Left cardiac atrium (tissue), 4 donors: ENCODE results near the gene DPP10. TPM values are rescaled to one million over a fixed set of nuclear protein-coding genes. Genes with fewer than 3 reads are reported as not detected.
"Not testable (repeated sequence)": the region's sequence is repeated elsewhere in the genome, so short reads cannot be mapped to it uniquely, and the experiment has no call there.

Experiments used
- ATAC-seq, 2 donors: fragments of 200-7000 bp; cut with Tn5 transposase; one replicate each; pipeline ENCODE4 v1.9.1; 2020; ENCODE audit warnings: mild to moderate bottlenecking in 2 of 2, moderate library complexity in 2 of 2
- DNase-seq: peaks from one replicate; pipeline ENCODE4 v3.0.0-alpha.2; 2020
- intact Hi-C, 2 donors: fragments of 100-400 bp; cut with DNase I; formaldehyde crosslinking; loops; one replicate each; pipeline versions ENCODE4 v1.14.1 to v1.15.1; 2022 to 2023
- total RNA-seq, 2 donors: library from RNA; stranded (reverse); fragmentation: NEBNext Ultra II Directional; extraction: Animal tissue kit (Norgen Biotek cat#: 25700); gene quantifications; one replicate each; pipeline ENCODE4 v1.2.1, GENCODE V29; 2021
- donor health status: DM: no; HTN: yes; CAD: no.
- donor health status: DM: no; HTN: yes; CAD: no; lungs with severe emphysema.
- donor health status: DM: yes; HTN: yes; CAD: no.
- donor health status: Dilated cardiomyopathy.

The DPP10 gene
- total RNA-seq, 2 donors from 2014 or later, result 0.38 to 0.50 TPM

DNA sequence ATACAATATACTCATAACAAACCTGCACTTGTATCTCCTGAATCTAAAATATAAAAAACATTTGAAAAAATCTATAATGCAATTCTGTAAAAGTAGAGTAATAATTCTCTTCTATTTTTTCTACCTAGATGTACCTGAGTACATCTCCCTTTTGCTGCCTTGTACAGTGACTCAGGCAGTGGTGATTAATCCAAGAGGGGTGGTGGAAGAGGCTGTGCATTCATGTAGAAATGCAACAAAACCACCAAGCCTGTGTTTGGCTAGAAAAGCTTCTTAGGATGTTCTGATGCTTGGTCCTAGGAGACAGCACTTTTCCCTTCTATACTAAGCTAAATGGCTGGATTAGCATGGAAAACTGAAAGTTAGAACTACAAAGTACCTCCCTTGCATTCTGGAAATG lies 245.8 kb downstream of the DPP10 start:
- intact Hi-C loops, result no loop called here
- no peak for DNase-seq

DNA sequence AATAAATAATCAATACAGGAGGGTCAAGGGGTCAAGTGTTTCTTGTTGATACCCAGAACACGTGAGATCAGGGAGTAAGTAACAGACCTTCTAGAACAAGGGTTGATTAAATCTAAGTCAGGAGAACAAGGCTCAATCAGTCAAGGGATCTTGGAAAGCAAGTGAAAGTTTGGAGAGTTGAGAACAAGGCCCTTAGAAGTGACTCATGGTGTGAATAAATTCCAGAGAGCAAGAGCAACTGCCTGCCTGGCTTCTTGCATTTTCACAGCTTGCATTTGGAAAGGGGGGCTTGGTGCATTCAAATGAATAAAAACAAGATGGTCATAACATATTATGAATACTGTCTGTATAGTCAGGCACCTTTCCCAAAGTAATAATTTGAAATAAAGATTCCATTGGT lies 256.1 kb downstream of the DPP10 start:
- ATAC-seq (no peak), DNase-seq (no peak)
- intact Hi-C loops, result no loop called here

More for the DNA sequence above, 245.8 kb downstream of the DPP10 start:
- peak in 1 of 2 donors; percentile 49 for ATAC-seq

DNA sequence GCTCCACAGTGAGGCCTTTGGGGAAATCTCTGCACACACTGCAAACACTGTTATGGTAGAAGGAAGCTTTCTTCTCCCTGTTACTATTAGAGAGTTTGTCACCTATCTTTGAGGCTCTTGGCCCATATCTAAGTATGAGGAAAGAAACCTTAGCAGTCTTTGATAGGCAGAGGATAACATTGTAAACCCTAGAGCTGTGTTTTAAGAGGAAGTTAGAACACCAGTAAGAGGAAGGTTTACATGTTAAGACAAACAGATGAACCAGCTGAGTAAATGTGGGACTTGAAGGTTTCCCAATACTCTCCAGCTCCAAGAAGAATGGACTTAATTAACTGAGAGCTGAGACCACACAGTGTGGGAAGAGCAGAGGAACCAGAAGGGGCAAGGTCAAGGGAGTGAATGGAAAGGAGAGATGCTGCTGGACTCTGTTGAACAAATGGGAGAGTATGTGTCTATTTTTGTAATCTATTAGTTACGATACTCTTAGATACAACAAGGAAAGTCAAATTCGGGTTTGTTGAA lies 257.0 kb downstream of the DPP10 start:
- DNase-seq (no peak), ATAC-seq (no peak)
- intact Hi-C loops, result no loop called here

DNA sequence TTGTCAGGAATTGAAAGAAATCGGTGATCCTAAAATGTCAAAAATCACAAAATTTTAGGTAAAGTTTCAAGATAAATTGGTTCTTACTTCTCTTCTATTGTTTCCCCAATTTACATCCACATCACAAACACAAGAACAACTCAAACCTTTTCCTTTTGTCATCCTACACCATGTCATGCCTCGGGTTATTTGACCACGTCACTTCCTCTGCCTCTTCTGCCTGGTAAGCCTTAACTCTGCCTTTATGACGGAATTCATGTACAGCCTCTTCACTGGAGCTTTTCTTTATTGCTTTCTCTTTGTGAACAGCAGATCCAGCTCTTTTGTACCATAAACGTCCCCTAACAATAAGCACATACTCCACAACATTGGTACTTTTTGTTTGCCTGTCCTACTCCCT lies 258.0 kb downstream of the DPP10 start:
- no peak for ATAC-seq
- intact Hi-C loops, result no loop called here

DNA sequence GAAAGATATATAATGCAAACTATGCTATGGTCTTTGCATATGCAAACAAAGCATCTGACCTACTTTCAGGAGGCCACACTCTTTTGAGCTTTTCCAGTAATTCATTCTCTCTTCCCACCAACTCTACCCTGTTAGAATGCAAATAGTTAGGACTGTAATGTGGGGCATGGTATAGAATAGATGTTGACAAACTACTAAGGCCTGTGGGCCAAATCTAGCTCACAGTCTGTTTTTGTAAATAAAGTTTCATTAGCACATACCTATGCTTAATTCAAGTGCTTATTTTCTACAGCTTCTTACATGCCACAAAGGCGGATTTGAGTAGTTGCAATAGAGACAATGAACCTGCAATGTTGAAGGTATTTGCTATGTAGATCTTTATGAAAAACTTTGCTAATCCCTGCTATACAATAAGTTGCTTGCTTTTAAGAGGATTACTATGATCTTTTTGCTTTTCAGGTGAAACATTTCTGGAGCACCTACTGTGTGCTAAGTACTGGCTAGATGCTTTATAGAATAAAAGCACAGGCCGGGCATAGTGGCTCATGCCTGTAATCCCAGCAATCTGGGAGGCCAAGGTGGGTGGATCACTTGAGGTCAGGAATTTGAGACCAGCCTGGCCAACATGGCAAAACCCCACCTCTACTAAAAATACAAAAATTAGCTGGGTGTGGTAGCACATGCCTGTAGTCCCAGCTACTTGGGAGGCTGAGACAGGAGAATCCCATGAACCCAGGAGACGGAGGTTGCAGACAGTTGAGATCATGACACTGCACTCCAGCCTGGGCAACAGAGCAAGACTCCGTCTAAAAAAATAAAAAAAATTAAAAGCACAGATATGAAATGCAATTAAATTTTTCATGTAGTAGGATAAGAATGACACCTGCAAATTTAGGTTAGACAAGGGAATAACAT lies 267.8 kb downstream of the DPP10 start:
- intact Hi-C loops, result no loop called here
- DNase-seq (no peak), ATAC-seq (no peak)

More for the DNA sequence above, 258.0 kb downstream of the DPP10 start:
- DNase-seq, result no peak

DNA sequence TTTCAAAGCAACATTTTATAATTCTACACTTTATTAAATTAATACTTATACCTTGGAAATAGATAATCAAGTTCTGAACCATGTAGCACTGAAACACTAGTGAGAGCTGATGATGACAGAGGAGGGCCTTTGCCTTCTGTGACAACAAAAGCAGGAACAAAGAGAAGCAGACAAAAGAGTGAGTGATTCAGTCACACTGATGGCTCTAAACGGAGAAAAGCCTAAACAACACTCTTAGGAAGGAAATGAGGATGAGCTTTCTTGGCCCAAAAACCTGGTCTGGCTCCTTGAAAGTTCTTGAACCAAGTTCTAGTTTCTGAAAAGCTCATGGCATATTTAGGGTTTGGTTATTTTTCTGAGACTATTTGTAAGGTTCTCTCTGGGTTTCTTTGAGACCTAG lies 271.9 kb downstream of the DPP10 start:
- DNase-seq (no peak), ATAC-seq (no peak)
- intact Hi-C loops, result no loop called here

DNA sequence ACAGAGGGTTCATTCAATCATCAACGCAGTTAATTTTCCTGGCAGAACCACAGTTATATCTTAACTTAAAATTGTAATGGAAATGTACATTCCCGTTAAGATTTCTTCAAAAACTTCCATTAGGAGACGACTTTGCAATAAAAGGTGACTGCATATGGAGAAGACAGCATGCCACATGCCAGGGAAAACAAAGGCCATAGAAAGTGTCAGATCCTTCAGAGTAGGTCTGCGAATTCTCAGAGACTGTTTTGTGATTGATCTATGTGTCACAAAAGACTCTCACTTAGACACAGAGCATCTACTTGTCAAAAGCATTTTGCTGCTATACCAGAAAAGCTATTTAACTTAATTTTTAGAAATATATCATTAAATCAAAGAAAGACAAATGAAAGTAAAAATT lies 274.6 kb downstream of the DPP10 start:
- intact Hi-C loops, result no loop called here
- DNase-seq (no peak), ATAC-seq (no peak)

DNA sequence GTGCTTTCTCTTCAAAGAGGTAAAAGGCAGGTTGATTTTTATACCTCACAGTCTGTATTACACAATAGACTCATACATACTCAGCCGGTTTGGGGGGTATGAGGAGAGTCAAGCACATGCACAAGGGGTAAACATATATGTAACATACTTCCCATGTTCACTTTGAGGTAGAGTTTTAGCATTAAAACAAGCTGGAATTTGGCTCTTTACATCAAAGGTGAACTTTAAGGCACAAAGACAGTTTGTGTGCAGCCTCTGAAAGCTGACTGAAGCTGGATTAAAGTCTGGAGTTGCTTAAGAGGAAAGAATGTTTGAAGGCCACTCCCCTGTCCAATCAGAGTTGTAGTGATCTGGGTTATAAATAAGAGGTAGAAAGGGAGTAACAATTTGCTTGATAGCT lies 282.0 kb downstream of the DPP10 start:
- no peak for ATAC-seq
- intact Hi-C loops, result loop anchor here in 1 of 2 donors (10.0 kb wide), 1 partner anchor 360 kb away; no protein-coding TSS in a partner anchor
- no peak for DNase-seq

DNA sequence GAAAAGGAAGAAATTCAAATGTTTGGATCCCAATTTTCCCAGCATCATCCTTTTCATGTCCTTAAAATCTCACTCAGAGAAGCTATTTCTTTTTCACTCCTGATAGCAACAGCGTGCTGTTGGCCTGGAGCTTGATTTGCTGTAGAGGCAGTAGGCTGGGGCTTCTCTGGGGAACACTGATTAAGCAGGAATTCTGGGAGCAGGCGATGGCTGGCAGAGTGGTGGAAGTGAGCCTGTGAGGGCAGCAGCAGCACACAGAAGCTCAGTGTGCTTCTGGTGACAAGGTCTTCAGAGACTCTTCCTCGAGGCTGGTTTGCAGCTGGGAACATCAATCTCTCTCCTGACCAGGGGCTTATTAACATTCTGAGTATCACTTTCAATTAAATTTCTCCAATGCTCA lies 284.6 kb downstream of the DPP10 start:
- ATAC-seq (peak in 1 of 2 donors; percentile 23), DNase-seq (no peak)
- intact Hi-C loops, result loop anchor here (5.0 to 10.0 kb wide), 2 partner anchors 355 to 358 kb away; no protein-coding TSS in a partner anchor

DNA sequence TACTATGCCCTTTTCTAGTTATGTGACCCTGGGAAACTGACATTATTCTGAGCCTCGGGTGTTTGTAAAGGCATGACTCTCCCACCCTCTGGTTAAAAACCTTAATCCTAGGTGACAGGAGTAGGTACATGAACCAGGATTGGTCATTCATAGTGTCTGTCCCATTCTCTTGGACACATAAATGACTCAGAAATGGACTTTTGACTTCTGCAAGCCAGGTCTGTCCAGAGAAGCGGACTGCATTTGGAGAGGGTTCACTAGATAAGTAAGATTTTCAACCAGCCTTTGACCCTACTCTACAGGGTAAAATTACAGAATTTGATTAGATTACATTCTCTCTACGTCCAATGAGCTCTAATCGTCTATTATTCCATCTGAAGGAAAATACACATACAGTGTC lies 285.9 kb downstream of the DPP10 start:
- DNase-seq, result no peak
- no peak for ATAC-seq
- intact Hi-C loops, result loop anchor here (5.0 to 10.0 kb wide), 2 partner anchors 354 to 356 kb away; no protein-coding TSS in a partner anchor

DNA sequence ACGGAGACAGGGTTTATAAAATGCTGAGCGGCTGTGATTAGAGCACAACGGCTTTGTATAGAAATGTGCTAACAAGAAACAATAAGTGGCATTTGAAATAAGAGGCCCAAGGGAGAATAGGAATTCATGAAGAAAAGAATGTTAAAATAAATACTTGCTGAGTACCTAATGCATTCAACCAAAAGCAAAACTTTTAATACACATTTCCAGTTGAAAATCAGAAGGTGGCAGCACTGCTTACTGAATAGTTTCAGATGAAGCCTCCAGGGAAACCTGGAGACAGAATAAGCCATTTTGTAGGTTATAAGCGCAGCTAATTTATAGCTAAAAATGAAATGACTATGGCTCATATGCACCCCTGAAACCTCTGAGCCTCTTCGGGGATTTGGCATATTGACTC lies 286.6 kb downstream of the DPP10 start:
- intact Hi-C loops, result loop anchor here (5.0 to 10.0 kb wide), 2 partner anchors 353 to 356 kb away; no protein-coding TSS in a partner anchor
- peak in 1 of 2 donors; percentile 38 for ATAC-seq
- no peak for DNase-seq

DNA sequence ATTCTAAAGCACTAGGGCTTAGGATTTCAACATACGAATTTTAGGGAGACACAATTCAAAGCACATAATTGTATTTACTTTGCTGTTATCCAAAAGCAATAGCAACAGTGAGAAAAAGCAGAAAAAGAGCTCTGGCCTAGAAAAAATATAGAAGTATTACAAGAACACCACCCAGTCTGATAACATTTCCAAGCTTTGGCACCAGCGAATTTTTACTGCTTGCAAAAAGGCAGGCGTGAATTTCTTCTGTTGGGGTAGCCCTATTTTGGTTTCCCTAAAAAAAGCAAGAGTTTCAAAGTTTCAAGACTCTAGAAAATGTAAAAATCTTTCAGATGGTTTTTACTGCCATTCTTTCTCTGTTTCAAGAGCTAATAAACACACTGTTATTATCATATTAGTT lies 292.7 kb downstream of the DPP10 start:
- DNase-seq (no peak), ATAC-seq (no peak)
- intact Hi-C loops, result no loop called here

DNA sequence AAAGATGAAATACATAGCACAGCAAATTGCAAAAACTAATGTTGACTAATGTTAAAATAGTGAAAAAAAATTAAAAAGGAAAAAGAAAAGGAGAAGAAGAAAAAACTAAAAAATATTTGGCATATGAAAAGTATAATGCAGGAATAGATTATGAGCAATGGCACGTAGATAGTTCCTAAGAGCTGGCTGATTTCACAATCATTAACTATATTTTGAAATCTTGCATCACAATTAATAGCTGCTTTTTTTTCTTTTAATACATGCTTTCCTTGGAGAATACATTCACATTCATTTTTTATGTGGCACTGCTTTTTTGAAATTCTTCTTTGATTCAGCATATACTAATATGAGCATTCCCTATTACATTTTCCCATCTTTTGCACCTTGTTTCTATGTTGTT lies 299.8 kb downstream of the DPP10 start:
- DNase-seq (no peak), ATAC-seq (no peak)
- intact Hi-C loops, result loop anchor here in 1 of 2 donors (5.0 kb wide), 1 partner anchor 240 kb away; no protein-coding TSS in a partner anchor

DNA sequence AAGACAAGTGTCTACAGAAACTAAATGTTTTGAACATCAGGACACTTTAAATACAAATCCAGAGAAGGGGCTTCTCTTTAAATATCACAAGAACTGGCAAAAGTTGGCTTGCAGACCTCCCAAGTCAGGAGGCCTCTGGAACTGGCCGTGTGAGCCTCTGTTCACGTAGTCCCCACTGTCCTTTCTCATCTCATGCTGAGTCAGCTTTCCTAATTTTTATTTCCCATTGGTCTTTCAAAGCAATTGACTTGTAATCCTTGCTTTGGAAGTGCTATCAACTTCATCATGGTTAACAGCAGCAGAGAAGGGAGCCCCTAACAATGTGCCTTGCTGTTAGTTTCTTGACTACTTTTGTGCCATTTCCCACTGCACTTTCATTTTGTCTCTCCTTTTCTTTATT lies 303.3 kb downstream of the DPP10 start:
- intact Hi-C loops, result no loop called here
- ATAC-seq (no peak), DNase-seq (no peak)

DNA sequence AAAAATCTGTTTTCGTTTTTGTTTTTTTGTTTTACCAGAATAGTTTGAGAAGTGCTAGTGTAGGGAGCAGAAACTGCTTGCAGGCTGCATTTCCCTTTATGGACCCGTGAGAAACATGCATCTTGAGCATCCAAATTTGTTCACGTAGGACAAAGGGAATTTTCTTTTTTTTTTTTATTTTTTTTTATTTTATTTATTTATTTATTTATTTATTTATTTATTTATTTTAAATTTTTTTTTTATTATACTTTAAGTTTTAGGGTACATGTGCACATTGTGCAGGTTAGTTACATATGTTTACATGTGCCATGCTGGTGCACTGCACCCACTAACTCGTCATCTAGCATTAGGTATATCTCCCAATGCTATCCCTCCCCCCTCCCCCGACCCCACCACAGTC lies 305.7 kb downstream of the DPP10 start:
- ATAC-seq, DNase-seq, intact Hi-C loops: not testable (repeated sequence)

DNA sequence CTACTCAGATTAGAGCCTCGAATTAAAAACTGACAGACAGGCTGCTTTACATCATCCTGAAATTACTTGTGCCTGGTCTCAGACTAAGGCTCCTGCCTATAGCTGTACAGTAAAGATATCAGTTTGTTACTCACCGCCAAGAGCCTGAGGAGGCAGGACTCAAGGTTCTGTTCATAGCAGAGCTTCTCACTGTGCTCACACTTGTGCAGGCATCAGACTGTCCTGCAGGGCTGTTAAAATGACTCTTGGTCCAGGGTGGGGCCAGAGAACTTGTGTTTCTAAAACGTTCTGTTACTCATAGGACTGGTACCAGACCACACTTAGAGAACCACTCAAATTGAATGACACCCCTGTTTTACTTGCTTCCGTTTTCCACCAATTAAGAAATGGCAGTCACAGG lies 310.0 kb downstream of the DPP10 start:
- intact Hi-C loops, result no loop called here
- DNase-seq, result no peak
- ATAC-seq, result no peak

DNA sequence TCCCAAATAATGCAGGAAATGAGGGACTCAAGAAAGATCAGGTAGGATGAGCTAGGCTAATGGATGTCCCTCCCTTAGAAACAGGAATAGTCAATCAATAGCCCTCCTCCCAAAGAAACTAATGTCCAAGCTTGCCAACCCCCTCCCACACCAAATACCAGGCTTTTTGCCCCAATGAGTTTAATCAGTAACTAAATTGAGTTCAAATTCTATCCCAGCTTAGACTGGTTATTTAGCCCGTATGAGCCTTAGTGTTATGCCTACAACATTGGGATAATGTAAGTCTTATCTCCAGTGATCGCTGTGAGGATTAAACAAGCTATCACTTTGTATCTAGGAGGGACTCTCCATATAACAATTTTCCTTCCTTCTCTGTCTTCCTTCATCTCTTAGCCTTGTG lies 310.7 kb downstream of the DPP10 start:
- intact Hi-C loops, result no loop called here
- ATAC-seq (no peak), DNase-seq (no peak)

DNA sequence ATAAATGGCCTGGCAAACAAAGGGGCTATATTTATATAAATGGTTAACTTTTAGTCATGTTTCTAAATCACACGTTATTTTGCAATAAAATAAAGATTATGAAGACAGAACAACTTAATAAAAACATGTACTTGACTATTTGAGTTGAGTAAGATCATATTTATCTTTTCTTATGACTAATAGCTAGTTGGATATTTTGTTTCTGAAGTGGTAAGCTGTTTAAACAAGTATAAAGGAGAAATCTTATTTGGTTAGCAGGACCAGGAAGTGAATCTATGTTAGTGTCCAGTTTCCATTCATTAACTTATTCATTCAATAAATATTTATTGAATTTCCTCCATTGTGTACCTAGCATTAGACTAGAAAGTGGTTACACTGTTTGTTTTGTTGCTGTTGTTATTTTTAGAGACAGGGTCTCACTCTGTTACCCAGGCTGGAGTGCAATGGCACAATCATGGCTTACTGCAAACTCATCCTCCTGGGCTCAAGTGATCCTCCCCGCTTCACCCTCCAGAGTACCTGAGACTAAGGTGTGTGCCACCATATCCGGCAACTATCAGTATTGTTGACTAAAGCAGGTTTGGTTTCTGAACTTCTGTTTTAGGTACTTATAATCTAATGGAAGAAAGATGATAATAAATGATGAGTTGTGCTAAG lies 312.6 kb downstream of the DPP10 start:
- intact Hi-C loops, result no loop called here
- ATAC-seq, result peak in 1 of 2 donors; percentile 41
- no peak for DNase-seq

DNA sequence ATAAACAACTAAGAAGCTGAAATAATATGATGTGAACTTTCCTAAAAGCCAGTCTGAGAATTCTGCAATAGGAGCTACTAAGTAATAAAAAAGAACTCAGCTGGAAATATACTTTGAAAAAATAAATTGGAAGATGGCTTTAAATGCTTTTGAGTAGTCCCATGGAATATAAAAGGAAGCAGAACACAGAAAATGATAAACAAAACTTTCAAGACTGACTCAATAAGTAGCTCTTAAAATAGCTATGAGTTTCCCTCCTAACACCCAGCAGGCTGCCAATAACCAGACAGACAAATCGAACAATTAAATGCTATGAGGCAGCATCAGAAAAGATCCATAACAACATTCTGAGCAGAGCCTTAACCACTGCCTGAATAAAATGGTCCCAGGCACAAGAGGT lies 319.9 kb downstream of the DPP10 start:
- no peak for ATAC-seq
- no peak for DNase-seq

DNA sequence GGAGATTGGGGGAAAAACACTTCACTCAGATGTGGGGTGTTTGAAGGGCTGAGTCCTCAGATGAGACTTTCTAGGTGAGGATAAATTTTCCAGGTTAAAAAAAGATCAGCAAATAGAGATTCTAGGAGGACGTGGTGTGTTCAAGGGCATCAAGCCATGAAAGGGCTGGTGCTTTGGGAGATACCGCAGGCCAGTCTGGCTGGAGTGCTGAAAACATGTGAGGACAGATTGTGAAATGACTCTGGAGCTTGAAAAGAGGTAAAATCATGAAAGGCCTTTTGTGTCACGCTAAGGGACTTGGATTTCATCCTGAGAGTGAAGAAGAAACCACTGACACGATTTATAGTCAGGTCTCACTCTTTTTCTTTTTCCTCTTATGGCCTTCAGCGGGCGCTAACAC lies 320.5 kb downstream of the DPP10 start:
- DNase-seq (peak; percentile 22), ATAC-seq (peak; percentile 34 to 92)
- intact Hi-C loops, result no loop called here

More for the DNA sequence above, 319.9 kb downstream of the DPP10 start:
- intact Hi-C loops, result no loop called here
